Esophagus squamous epithelium (tissue), 5 donors: ENCODE results near the gene EPN2. TPM values are rescaled to one million over a fixed set of nuclear protein-coding genes. Genes with fewer than 3 reads are reported as not detected.

Experiments
- DNase-seq: peaks from one replicate; lab custom pipeline; 2025; lab: John Stamatoyannopoulos, UW
- H3K27ac ChIP-seq, 4 donors: fragments of 200-600 bp; sonication (generic); one replicate each; pipeline ENCODE4 v1.5.1; 2016 to 2019; ENCODE audit warnings: mild to moderate bottlenecking in 1 of 4
- H3K27me3 ChIP-seq, 4 donors: fragments of 200-600 bp; sonication (generic); 1 replicate in 3 of 4; 2 replicates in 1 of 4; pipeline versions ENCODE4 v1.5.1 to v1.6.0; 2017 to 2021; ENCODE audit warnings: antibody characterized with exemption in 1 of 4
- H3K36me3 ChIP-seq, 3 donors: fragments of 200-600 bp; sonication (generic); one replicate each; pipeline ENCODE4 v1.5.1; 2016 to 2019
- H3K4me1 ChIP-seq, 3 donors: fragments of 200-600 bp; sonication (generic); one replicate each; pipeline ENCODE4 v1.5.1; 2017 to 2019
- H3K4me3 ChIP-seq, 4 donors: fragments of 200-600 bp; sonication (generic); 1 replicate in 3 of 4; 2 replicates in 1 of 4; pipeline ENCODE4 v1.5.1; 2016 to 2019; ENCODE audit warnings: mild to moderate bottlenecking in 2 of 4, moderate library complexity in 1 of 4
- H3K9me3 ChIP-seq, 3 donors: fragments of 200-600 bp; sonication (generic); one replicate each; pipeline ENCODE4 v1.5.1; 2016 to 2019
- POLR2A ChIP-seq, 4 donors: fragments of 450-650 bp; IDR thresholded peaks; one replicate each; pipeline ENCODE4 v1.6.1; 2017; ENCODE audit warnings: antibody characterized with exemption in 4 of 4, mild to moderate bottlenecking in 4 of 4, moderate library complexity in 3 of 4
- WGBS, 2 donors: methylation state at CpG; one replicate each; pipeline ENCODE4 v1.1.5; 2018; 5-methylcytosine and 5-hydroxymethylcytosine counted together
- intact Hi-C: fragments of 100-400 bp; cut with DNase I; formaldehyde crosslinking; loops from one replicate; pipeline ENCODE4 v1.15.0; 2022
- total RNA-seq, 4 donors: library from RNA; depleted of rRNA; stranded (reverse); fragments of >200 nt; gene quantifications; one replicate each; pipeline ENCODE4 v1.1.0, GENCODE V29; 2016
- TF ChIP-seq, protein P1 (sequence below), 6 experiments: fragments of 450-650 bp in 4 of 6; fragments of 200-600 bp in 2 of 6; sonication (generic) in 2 of 6; IDR thresholded peaks; one replicate each; pipeline ENCODE4 v1.5.1; 2016 to 2019; ENCODE audit warnings: antibody characterized with exemption in 6 of 6, mild to moderate bottlenecking in 4 of 6, moderate library complexity in 4 of 6
- donor health status: DM: yes; HTN: yes; CAD: no.

Gene EPN2
- total RNA-seq, 4 donors from 2014 or later: 24.2 to 61.4 (median 56.1) TPM

DNA sequence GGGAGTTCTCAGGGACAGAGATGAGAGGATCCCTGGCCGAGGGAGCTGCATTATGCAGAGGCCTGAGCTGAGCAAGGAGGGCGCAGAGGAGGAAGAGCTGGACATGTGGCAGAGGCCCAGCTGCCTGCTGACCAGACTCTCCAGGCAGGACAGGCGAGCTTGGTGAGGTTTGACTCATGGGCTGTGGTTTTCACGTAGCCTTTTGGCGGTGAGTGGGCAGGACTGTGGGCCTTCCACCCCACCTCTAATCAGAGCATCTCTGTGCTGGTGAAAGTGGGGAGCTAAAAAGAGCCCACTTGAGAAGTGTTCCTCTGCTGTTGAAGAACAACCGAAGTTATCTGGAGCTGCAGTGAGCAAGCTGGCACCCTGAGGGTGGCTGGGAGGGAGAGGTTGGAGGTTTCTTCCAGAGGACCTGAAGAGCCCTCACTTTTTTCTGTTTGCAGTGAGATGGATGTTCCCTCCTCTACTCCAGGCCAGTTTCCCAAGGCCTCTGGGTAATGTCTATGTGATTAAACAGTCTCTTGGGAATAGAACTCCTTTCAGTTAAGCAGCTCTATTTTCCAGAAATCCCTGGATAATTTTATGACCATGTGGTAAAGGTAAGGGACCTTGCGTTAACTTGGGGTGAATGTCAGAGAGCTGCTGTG, 11.9 kb downstream of the EPN2 start:
- H3K36me3 ChIP-seq: no peaks in the 10 kb centered on the region
- 50% methylated on average over 7 of the region's 7 CpGs for WGBS, 2 donors
- no peaks in the 10 kb centered on the region for H3K27me3 ChIP-seq
- peak overlapping the region in 1 of 4 donors; percentile 3 for H3K4me3 ChIP-seq
- no peak for DNase-seq
- TF ChIP-seq, protein P1, sequence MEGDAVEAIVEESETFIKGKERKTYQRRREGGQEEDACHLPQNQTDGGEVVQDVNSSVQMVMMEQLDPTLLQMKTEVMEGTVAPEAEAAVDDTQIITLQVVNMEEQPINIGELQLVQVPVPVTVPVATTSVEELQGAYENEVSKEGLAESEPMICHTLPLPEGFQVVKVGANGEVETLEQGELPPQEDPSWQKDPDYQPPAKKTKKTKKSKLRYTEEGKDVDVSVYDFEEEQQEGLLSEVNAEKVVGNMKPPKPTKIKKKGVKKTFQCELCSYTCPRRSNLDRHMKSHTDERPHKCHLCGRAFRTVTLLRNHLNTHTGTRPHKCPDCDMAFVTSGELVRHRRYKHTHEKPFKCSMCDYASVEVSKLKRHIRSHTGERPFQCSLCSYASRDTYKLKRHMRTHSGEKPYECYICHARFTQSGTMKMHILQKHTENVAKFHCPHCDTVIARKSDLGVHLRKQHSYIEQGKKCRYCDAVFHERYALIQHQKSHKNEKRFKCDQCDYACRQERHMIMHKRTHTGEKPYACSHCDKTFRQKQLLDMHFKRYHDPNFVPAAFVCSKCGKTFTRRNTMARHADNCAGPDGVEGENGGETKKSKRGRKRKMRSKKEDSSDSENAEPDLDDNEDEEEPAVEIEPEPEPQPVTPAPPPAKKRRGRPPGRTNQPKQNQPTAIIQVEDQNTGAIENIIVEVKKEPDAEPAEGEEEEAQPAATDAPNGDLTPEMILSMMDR (IDR thresholded peaks at IDR 0.05): no peak
- TF ChIP-seq POLR2A (IDR thresholded peaks at IDR 0.05): no peak
- intact Hi-C loops: no loop called here
- peaks cover 39 to 89% (median 56%) of the 10 kb centered on the region in 3 donors for H3K4me1 ChIP-seq
- peak overlapping the region; percentile 68 to 92 (median 82) for H3K27ac ChIP-seq
- no peaks in the 10 kb centered on the region for H3K9me3 ChIP-seq

DNA sequence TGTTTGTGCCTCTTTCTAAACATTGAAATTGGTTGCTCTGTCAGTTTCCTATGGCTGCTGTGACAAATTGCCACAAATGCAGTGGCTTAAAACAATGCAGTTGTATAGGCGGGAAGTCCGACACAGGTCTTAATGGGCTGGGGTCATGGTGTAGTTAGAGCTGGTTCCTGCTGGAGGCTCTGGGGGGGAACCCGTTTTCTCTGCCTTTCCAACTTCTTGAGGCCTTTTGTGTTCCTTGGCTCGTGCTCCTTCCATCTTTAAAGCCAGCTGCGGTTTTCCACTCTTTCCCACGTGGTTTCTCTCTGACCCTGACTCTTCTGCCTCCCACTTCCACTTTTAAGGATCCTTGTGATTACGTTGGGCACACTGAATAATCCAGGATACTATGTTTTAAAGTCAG, 12.5 kb downstream of the EPN2 start:
- Histone ChIP-seq H3K4me1 (peaks cover 39 to 89% (median 58%) of the 10 kb centered on the region in 3 donors), H3K36me3 (no peaks in the 10 kb centered on the region), H3K27me3 (no peaks in the 10 kb centered on the region), H3K4me3 (no peak overlapping the region), H3K9me3 (no peaks in the 10 kb centered on the region), H3K27ac (peak overlapping the region; percentile 68 to 92 (median 82))
- no peak for TF ChIP-seq POLR2A (IDR thresholded peaks at IDR 0.05)
- TF ChIP-seq, protein P1 (IDR thresholded peaks at IDR 0.05): no peak
- DNase-seq: no peak
- WGBS, 2 donors: 53 to 62% methylated on average over 7 of the region's 7 CpGs
- intact Hi-C loops: no loop called here

DNA sequence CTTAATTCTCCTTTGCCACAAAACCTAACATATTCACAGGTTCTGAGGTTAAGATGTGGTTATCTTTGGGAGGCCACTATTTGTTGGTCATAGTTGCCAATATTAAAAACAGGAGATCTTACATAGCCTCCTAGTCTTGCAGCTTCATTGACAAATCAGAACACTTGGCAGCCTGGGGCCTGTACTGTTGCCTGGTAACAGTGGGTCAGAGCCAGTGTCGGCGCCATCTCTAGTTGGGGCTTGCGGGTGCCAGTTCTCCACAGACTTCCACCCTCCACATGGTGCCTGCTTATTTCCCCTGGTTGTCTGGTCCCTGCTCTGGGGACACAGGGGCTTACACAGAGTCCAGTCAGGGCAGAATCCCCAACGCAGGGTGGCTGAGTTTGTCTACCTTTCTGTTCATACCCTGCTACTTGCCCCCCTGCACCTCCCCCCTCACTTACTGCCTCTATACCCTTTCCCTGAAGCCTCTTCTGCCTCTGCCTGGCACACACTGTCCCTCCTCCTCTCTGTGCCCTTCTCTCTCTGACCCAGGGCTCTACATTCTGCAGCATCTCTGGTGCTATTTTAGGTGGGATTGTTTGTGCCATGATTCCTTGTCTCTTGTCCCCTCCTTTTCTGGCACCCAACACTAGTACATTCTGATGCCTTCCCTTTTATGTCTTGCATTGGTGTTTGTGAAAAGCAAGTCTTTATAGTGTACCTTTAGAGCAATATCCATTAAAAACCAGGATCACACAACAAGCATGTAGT, 13.4 kb downstream of the EPN2 start:
- intact Hi-C loops: no loop called here
- H3K27ac ChIP-seq: peak overlapping the region; percentile 47 to 92 (median 82)
- H3K27me3 ChIP-seq: no peaks in the 10 kb centered on the region
- TF ChIP-seq POLR2A (IDR thresholded peaks at IDR 0.05): no peak
- TF ChIP-seq, protein P1 (IDR thresholded peaks at IDR 0.05): no peak
- H3K4me3 ChIP-seq: no peak overlapping the region
- no peaks in the 10 kb centered on the region for H3K36me3 ChIP-seq
- H3K4me1 ChIP-seq: peaks cover 39 to 88% (median 52%) of the 10 kb centered on the region in 3 donors
- no peaks in the 10 kb centered on the region for H3K9me3 ChIP-seq
- 15 to 21% methylated on average over 4 of the region's 4 CpGs for WGBS, 2 donors
- no peak for DNase-seq

DNA sequence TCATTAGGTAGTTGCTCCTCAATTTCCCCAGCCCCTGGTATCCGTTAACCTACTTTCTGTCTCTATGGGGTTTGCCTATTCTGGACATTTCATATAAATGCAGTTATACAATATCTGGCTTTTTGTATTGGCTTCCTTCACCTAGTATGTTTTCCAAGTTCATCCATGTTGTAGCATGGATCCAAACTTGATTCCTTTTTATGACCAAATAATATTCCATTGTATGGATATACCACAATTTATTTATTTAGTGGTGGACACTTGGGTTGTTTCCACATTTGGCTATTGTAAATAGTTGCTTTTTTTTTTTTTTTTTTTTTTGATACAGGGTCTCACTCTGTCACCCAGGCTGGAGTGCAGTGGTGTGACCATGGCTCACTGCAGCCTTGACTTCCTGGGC, 15.9 kb downstream of the EPN2 start:
- Histone ChIP-seq H3K4me1 (peaks cover 25 to 87% (median 34%) of the 10 kb centered on the region in 3 donors), H3K27me3 (no peaks in the 10 kb centered on the region), H3K27ac (no peak overlapping the region), H3K4me3 (no peak overlapping the region), H3K36me3 (no peaks in the 10 kb centered on the region), H3K9me3 (no peaks in the 10 kb centered on the region)
- intact Hi-C loops: no loop called here
- no peak for DNase-seq
- TF ChIP-seq, protein P1 (IDR thresholded peaks at IDR 0.05): no peak
- TF ChIP-seq POLR2A (IDR thresholded peaks at IDR 0.05): no peak
- 96 to 100% methylated on average over 1 of the region's 1 CpG for WGBS, 2 donors

DNA sequence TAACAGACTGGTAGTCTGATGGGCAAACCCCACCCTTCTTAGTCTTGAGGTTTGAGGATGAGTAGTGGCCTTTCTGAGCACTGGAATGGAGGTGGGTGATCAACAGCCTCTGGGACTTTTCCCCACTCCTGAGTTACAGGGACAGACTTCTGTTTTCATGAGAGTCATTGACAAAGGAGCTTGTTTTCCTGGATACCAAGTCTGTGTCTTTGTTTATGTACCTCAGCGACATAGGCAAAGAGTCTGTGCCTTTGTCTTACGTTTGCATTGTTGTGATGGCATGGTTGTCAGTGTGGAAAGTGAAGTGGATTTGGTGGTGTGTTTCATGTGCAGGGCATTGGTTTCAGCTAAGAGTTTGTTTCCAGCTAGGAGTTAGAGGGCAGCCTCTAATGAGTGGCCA, 17.5 kb downstream of the EPN2 start:
- intact Hi-C loops: no loop called here
- no peaks in the 10 kb centered on the region for H3K27me3 ChIP-seq
- no peaks in the 10 kb centered on the region for H3K9me3 ChIP-seq
- H3K27ac ChIP-seq: peak overlapping the region in 1 of 4 donors; percentile 21
- TF ChIP-seq, protein P1 (IDR thresholded peaks at IDR 0.05): no peak
- 41 to 47% methylated on average over 2 of the region's 2 CpGs for WGBS, 2 donors
- peaks cover 10 to 82% (median 19%) of the 10 kb centered on the region in 3 donors for H3K4me1 ChIP-seq
- DNase-seq: no peak
- H3K36me3 ChIP-seq: no peaks in the 10 kb centered on the region
- H3K4me3 ChIP-seq: no peak overlapping the region
